ENCODE data around the gene RAD23B. TPM values are rescaled to one million over a fixed set of nuclear protein-coding genes. Genes with fewer than 3 reads are reported as not detected.

RAD23B gene
- total RNA-seq, 1 experiment from 2014 or later: 251 TPM

DNA sequence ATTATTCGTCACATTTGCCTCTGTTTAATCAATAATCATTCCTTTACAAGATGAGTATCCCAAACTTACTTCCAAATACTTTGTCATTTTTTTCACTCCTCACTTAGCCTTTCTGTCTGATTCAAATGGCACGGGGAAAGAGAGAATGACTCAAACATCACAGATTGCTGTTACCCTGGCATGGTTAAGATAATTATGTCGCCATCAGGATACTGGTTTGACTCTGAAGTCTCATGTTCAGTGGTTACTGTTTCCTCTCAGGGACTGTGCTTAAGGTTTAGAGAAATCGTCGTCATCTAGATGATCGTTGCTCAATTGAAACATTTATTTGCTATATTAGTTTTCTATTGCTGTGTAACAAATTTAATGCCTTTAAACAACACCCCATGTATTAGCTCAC is 45.2 kb upstream of the RAD23B start:
- no peaks in the 10 kb centered on the region for H3K27me3 ChIP-seq (ENCODE audit: insufficient read depth, low read length)
- H4K20me1 ChIP-seq (ENCODE audit: insufficient read depth): no peaks in the 10 kb centered on the region
- H2AFZ ChIP-seq (ENCODE audit: low read depth, low read length, poor library complexity, severe bottlenecking): no peak overlapping the region
- no peaks in the 10 kb centered on the region for H3K9me3 ChIP-seq (ENCODE audit: control insufficient read depth in 1 of 2, insufficient read depth in 1 of 2, low read depth in 1 of 2, low read length in 2 of 2)
- TF ChIP-seq CBX3 (IDR thresholded peaks at IDR 0.05; ENCODE audit: low read depth) (no peak), ELF1 (IDR thresholded peaks at IDR 0.05; ENCODE audit: borderline replicate concordance, low read depth) (no peak), FOSL1 (IDR thresholded peaks at IDR 0.05; ENCODE audit: low read depth) (no peak), EZH2phosphoT487 (IDR thresholded peaks at IDR 0.05; ENCODE audit: borderline replicate concordance) (no peak), JUND (IDR thresholded peaks at IDR 0.05) (no peak), YY1 (IDR thresholded peaks at IDR 0.05; ENCODE audit: extremely low read depth, insufficient replicate concordance, low read depth, low read length) (no peak), TCF7L2 (IDR thresholded peaks at IDR 0.05; ENCODE audit: borderline replicate concordance, extremely low read depth, insufficient read depth, insufficient read length) (no peak), SRF (IDR thresholded peaks at IDR 0.05; ENCODE audit: low read depth) (no peak), ZFX (IDR thresholded peaks at IDR 0.05) (no peak), SP1 (IDR thresholded peaks at IDR 0.05; ENCODE audit: low read depth) (no peak)
- TF ChIP-seq, protein P1, sequence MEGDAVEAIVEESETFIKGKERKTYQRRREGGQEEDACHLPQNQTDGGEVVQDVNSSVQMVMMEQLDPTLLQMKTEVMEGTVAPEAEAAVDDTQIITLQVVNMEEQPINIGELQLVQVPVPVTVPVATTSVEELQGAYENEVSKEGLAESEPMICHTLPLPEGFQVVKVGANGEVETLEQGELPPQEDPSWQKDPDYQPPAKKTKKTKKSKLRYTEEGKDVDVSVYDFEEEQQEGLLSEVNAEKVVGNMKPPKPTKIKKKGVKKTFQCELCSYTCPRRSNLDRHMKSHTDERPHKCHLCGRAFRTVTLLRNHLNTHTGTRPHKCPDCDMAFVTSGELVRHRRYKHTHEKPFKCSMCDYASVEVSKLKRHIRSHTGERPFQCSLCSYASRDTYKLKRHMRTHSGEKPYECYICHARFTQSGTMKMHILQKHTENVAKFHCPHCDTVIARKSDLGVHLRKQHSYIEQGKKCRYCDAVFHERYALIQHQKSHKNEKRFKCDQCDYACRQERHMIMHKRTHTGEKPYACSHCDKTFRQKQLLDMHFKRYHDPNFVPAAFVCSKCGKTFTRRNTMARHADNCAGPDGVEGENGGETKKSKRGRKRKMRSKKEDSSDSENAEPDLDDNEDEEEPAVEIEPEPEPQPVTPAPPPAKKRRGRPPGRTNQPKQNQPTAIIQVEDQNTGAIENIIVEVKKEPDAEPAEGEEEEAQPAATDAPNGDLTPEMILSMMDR (IDR thresholded peaks at IDR 0.05 in 2 of 3, conservative IDR thresholded peaks at IDR 0.05 in 1 of 3; ENCODE audit: borderline replicate concordance in 1 of 3, insufficient read depth in 1 of 3, low read depth in 2 of 3, low read length in 2 of 3): no peak
- TF ChIP-seq, protein P2, sequence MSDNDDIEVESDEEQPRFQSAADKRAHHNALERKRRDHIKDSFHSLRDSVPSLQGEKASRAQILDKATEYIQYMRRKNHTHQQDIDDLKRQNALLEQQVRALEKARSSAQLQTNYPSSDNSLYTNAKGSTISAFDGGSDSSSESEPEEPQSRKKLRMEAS (IDR thresholded peaks at IDR 0.05): no peak
- TF ChIP-seq, protein P3, sequence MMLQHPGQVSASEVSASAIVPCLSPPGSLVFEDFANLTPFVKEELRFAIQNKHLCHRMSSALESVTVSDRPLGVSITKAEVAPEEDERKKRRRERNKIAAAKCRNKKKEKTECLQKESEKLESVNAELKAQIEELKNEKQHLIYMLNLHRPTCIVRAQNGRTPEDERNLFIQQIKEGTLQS (IDR thresholded peaks at IDR 0.05): no peak
- POLR2A ChIA-PET: no interaction called here
- no peak overlapping the region for H3K4me3 ChIP-seq (replicated peaks in 1 of 2; ENCODE audit: low read depth in 1 of 2, low read length in 2 of 2)
- BruUV-seq (replicated peaks): no TSS peak
- no peak overlapping the region for H3K27ac ChIP-seq (ENCODE audit: low read depth, low read length)
- H3K9me2 ChIP-seq (ENCODE audit: insufficient read depth): no peaks in the 10 kb centered on the region
- CTCF ChIA-PET: no interaction called here
- H3K4me1 ChIP-seq (ENCODE audit: control insufficient read depth in 1 of 2, insufficient read depth in 2 of 2, low read length in 2 of 2): peaks cover 42 to 76% of the 10 kb centered on the region in 2 experiments
- RAD21 ChIA-PET (ENCODE audit: low non-redundant PET in 1 of 2, low total read pairs in 2 of 2, uncharacterized antibody in 2 of 2, unreplicated experiment in 2 of 2): no interaction called here
- ATAC-seq: no peak
- DNase-seq (ENCODE audit: low read depth, low spot score): no peak
- H3K4me2 ChIP-seq (ENCODE audit: low read length): no peak overlapping the region
- H3K79me2 ChIP-seq (ENCODE audit: insufficient read depth, low read length): peaks cover 23% of the 10 kb centered on the region
- H3K36me3 ChIP-seq (ENCODE audit: control insufficient read depth in 1 of 2, insufficient read depth in 2 of 2, low read length in 2 of 2): peaks cover 0 to 15% of the 10 kb centered on the region in 2 experiments; a peak in 2 of 4 replicates
- intact Hi-C loops (cut with micrococcal nuclease): no loop called here
- H3K9ac ChIP-seq (ENCODE audit: low read length): peak overlapping the region; percentile 13; the same call in 1 of the 2 replicates
